ENCODE measurements around the gene SFSWAP.

DNA sequence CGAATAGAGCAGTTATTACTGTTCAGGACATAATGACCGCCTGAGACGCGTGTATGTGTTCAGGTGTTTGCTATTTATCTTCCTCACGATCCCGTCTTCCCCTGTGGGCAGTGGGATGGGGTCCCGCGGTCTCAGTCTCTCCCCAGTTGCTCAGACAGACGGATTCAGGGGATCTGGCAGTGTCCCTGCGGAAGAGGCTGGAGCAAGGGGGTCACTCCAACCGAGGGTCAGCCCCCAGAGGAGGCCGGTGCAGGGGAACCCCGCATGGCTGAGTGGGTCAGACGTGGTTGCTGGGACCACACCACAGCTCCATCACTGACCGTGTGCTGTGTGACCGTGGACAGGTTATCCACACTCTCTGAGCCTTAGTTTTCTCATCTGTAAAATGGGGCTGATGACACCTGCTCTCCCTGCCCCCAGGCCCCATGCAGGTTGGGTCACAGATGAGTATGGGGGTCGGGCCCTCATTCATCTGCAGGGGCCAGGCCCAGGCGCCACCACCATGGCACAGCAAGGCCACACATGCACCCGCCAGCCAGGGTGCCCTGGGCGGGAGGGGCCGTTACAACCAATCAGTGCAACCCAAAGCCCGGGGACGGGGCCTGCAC is 122.5 kb downstream of the SFSWAP start:
- TF ChIP-seq POLR2A (IDR thresholded peaks at IDR 0.05) (no peak), CTCF (IDR thresholded peaks at IDR 0.05) (no peak)
